GM12891 (cell line): Measurements from ENCODE around the gene PACSIN1.

ENCODE experiments used
- DNase-seq: peaks from one replicate; pipeline ENCODE4 v3.0.0; 2011; ENCODE audit warnings: low spot score; ENCODE audit not compliant: insufficient read length
- FAIRE-seq: peaks from 2 replicates; lab custom pipeline; 2011; peaks lifted over from hg19 to GRCh38; lab: Jason Lieb, UNC
- PAX5 ChIP-seq: IDR thresholded peaks from 2 replicates; pipeline ENCODE4 v1.6.1; 2011; ENCODE audit warnings: low read length, moderate library complexity, mild to moderate bottlenecking; ENCODE audit not compliant: insufficient read depth, severe bottlenecking
- POLR2A ChIP-seq: IDR thresholded peaks from 2 replicates; pipeline ENCODE4 v1.6.1; 2011; ENCODE audit warnings: low read depth, low read length, control low read depth
- POLR2AphosphoS5 ChIP-seq: IDR thresholded peaks from 2 replicates; pipeline ENCODE4 v1.6.1; 2011; ENCODE audit warnings: low read depth, low read length, control low read depth
- POU2F2 ChIP-seq: IDR thresholded peaks from 2 replicates; pipeline ENCODE4 v1.6.1; 2011; ENCODE audit warnings: low read depth, mild to moderate bottlenecking, control low read depth, low read length, moderate library complexity
- SPI1 ChIP-seq: IDR thresholded peaks from 2 replicates; pipeline ENCODE4 v1.6.1; 2011; ENCODE audit warnings: low read depth, low read length, control low read depth
- TAF1 ChIP-seq: IDR thresholded peaks from 2 replicates; pipeline ENCODE4 v1.6.1; 2011; ENCODE audit warnings: low read depth, low read length, control low read depth

The PACSIN1 gene

GRCh38 chr6:34566830-34567546 is 101.1 kb downstream of the PACSIN1 start:
- FAIRE-seq (no peak), DNase-seq (no peak)
- TF ChIP-seq PAX5 (no peak), POLR2A (no peak), POU2F2 (no peak), TAF1 (no peak), POLR2AphosphoS5 (no peak), SPI1 (no peak)

GRCh38 chr6:34568341-34569201 is 102.7 kb downstream of the PACSIN1 start:
- DNase-seq = no peak
- no peak for FAIRE-seq
- TF ChIP-seq POLR2A (no peak), PAX5 (no peak), POU2F2 (no peak), TAF1 (no peak), SPI1 (no peak), POLR2AphosphoS5 (no peak)

- no peak for FAIRE-seq
- no peak for TF ChIP-seq POLR2AphosphoS5
- no peak for TF ChIP-seq POU2F2
- TF ChIP-seq POLR2A = no peak
- no peak for TF ChIP-seq PAX5
- TF ChIP-seq SPI1 = no peak
- no peak for TF ChIP-seq TAF1
These were observed 103.6 kb downstream of the PACSIN1 start for GRCh38 chr6:34569361-34569973.

GRCh38 chr6:34570066-34570833 is 104.4 kb downstream of the PACSIN1 start:
- DNase-seq (no peak), FAIRE-seq (no peak)
- TF ChIP-seq POU2F2 (no peak), TAF1 (no peak), POLR2AphosphoS5 (no peak; the same call in 1 of the 2 replicates), POLR2A (no peak), SPI1 (no peak), PAX5 (no peak)

More at GRCh38 chr6:34569361-34569973, 103.6 kb downstream of the PACSIN1 start:
- DNase-seq = no peak

- FAIRE-seq (no peak), DNase-seq (no peak)
- TF ChIP-seq POLR2AphosphoS5 (no peak), PAX5 (no peak), TAF1 (no peak), SPI1 (no peak), POLR2A (no peak), POU2F2 (no peak)
These were observed 105.5 kb downstream of the PACSIN1 start for GRCh38 chr6:34571388-34571787.

GRCh38 chr6:34572021-34572420 is 106.1 kb downstream of the PACSIN1 start:
- no peak for FAIRE-seq
- no peak for TF ChIP-seq SPI1
- TF ChIP-seq POU2F2 = no peak
- TF ChIP-seq POLR2AphosphoS5 = no peak
- no peak for TF ChIP-seq POLR2A
- no peak for DNase-seq

GRCh38 chr6:34572585-34572984 is 106.7 kb downstream of the PACSIN1 start:
- DNase-seq (no peak), FAIRE-seq (no peak)
- TF ChIP-seq SPI1 (no peak), POU2F2 (no peak), POLR2A (no peak), POLR2AphosphoS5 (no peak), TAF1 (no peak), PAX5 (no peak)

GRCh38 chr6:34573567-34574183 is 107.8 kb downstream of the PACSIN1 start:
- TF ChIP-seq PAX5 (no peak), TAF1 (no peak), POLR2AphosphoS5 (no peak), POU2F2 (no peak), SPI1 (no peak), POLR2A (no peak)
- no peak for FAIRE-seq
- DNase-seq = no peak
